ENCODE data around the gene RPTOR.

The RPTOR gene

GRCh38 chr17:80936723-80937122 lies 392.1 kb downstream of the RPTOR start:
- no peak for DNase-seq (ENCODE audit: low spot score)

DNA sequence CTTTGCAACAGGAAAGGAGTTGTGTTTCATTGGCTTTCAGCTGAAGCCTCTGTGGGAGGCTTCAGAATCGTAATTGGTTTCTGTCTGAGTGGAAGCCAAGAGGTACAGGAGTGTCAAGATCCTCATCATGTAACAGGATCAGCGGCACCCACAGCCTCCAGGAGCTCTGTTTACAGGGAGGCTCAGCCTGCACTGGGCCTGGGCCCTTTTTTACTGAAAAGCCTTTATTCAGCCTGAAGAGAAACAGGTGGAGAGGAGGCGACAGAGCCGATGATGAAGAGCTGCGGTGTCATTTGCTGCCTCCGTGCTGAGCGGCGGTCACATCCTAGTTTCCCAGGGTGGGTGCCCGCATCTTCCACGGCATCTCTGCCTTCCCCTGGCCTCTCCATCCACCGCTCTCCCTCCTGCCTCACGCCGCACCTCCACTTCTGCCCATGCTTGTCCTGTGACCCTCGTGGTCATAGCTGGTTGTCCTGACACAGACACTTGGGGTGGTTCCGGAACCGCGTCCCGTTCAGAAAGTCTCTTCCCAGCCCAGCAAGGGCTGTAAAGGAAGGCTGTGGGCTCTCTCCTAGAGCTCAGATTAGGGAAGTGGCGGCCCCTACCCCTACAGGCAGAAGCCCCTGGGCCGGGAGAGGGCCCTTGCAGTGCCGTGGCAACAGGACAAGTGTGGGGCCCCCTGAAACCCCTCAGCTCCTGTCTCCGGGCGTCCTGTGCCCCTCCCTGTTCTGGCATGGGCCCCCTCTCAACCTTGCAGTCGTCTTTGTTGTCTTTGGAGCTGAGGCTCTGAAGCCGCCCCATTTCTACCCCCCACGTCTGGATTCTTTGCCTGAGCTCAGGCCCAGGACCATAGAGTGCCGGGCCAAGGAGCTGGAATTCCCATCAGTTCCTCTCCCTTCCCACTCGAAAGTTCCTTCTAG lies 393.1 kb downstream of the RPTOR start:
- no peak for DNase-seq (ENCODE audit: low spot score)

GRCh38 chr17:80938556-80938955 lies 393.9 kb downstream of the RPTOR start:
- DNase-seq (ENCODE audit: low spot score), result no peak

- no peak for DNase-seq (ENCODE audit: low spot score)
Measured at GRCh38 chr17:80939151-80940145, 394.8 kb downstream of the RPTOR start.

DNA sequence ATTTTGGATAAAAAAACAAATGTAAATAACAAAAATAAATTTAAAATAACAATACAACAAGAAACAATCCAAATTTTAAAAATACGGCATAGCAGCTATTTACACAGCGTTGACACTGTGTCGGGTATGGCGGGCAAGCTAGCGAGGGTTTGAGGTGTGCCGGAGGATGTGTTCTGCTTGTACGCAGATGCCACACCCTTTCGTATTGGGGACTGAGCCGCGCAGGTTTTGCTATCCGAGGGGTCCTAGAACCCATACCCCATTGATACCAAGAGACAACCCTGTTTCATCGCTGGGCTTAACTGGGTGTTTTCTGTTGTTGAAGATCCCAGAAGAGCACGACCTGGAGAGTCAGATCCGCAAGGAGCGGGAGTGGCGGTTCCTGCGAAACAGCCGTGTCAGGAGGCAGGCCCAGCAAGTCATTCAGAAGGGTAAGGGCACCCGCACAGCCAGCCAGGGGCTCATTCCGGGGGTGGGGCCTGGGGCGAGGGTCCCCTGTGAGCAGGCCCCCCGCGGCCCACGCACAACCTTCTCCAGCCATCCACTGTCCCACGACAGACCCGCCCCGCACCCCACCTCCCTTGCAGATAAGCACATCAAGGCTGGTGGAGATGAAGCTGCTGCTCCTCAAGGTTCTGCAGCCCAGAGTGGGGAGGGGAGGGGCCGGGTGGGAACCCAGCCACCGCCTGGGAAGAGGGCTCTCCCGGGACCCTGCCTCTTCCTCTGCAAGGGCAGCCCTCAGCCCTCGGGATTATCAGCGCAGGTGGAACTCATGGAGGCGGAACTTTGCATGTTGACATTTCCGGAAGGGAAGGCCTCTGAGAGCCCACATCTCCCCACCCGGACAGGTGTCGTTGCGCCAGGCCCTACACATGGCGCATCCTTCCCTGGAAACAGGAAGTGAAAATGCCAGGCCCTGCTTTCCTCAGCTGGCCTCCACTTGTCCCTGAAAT lies 395.8 kb downstream of the RPTOR start:
- peak; percentile 23 for DNase-seq (ENCODE audit: low spot score)

DNA sequence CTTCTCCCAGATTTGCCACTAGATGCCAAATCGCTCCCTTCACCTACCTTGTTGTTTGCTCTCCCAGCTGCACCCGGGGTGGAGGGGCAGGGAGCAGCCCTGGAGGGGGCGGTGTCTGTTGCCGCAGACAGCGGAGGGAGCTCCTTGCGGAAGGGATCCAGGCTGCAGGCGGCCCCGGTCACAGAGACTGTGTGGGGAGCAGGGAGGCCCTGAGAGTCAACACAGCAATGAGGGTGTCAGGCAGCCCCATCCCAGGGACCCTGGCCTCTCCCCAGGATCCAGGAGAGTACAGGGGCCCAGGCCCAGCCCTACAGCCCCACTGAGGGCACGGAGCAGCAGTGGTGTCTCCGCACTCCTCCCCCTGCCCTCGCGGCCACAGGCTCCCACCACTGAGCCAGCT lies 396.5 kb downstream of the RPTOR start:
- no peak for DNase-seq (ENCODE audit: low spot score)

GRCh38 chr17:80941743-80942422 lies 397.2 kb downstream of the RPTOR start:
- DNase-seq (ENCODE audit: low spot score), result no peak

DNA sequence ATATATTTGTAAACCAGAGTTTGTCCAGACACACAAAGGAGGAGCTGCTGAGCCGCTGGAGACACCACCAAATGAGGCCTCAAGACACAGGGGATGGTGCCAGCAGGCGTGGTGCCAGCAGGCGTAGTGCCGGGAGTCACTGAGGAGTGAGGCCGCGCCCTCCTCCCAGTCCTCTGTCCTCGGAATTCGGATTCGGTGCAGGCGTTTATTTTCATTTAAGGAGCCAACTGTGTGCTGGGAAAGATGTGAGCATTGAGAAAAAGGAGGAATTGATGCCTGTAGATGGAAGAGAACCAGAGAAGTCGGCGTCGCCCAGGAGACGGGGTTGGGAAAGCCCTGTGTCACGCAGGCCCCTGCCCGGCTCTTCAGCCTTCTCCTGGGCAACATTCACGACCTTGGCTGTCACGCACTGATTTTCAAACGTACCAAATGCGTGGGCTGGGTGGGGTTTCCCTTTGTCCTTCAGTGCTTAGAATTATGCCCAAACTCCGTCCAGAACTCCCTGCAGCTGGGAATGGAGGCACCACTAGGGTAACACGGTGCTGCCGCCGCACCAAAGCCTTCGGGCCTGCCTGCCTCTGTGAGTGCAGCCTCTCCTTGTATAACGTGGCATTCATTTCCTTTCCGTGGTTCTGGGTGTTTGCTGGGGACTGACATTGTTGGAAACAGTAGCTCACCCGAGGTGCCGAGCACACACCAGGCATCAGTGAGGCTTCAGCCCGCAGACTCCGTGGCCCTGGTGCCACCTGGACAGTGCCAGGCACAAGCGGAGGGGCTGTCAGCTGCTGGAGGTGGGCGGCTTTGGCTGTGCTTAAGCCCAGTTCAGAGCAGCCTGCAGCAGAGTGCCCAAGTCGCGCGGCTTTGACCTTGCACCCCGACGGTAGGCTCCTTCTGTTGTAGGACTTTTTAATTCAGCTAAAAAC lies 398.0 kb downstream of the RPTOR start:
- no peak for DNase-seq (ENCODE audit: low spot score)

- DNase-seq (ENCODE audit: low spot score), result no peak
Measured at GRCh38 chr17:80943346-80944145, 398.9 kb downstream of the RPTOR start.

DNA sequence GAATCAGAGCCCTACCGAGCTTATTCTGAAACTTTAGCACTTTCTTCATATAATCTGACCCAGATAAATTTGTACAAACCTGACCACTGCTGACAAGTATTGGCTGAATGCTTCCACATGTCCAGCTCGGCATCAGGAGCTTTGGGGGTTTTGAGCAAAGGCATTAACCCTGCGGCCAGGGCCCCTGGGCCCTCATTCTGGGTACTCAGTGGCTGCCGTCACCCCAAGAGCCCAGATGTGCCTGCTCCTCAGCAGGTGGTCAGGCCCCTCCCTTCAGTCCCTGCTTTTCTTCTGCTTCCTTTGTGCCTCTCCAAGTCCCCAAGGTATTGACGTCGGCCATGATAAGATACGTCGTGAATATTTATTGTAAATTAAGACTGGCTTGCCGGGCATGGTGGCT lies 399.7 kb downstream of the RPTOR start:
- no peak for DNase-seq (ENCODE audit: low spot score)

- no peak for DNase-seq (ENCODE audit: low spot score)
Measured at GRCh38 chr17:80945736-80946135, 401.1 kb downstream of the RPTOR start.

DNA sequence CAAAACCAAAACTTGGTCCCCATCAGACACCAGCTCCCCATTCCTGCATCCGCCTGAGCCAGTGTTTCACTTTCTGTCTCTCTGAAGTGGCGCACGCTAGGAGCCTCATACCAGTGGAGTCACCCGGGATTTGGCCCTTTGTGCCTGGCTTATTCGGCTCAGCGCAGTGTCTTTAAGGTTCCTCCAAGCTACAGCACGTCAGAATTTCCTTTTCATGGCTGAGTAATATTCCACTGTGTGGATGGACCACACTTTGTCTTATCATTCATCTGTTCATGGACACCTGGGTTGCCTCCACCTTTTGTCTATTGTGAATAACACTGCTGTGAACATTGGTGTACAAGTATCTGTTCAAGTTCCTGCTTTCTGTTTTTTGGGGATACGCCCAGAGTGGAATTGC lies 401.8 kb downstream of the RPTOR start:
- no peak for DNase-seq (ENCODE audit: low spot score)

GRCh38 chr17:80947200-80947940 lies 402.7 kb downstream of the RPTOR start:
- DNase-seq (ENCODE audit: low spot score), result no peak

GRCh38 chr17:80948019-80948975 lies 403.7 kb downstream of the RPTOR start:
- no peak for DNase-seq (ENCODE audit: low spot score)

DNA sequence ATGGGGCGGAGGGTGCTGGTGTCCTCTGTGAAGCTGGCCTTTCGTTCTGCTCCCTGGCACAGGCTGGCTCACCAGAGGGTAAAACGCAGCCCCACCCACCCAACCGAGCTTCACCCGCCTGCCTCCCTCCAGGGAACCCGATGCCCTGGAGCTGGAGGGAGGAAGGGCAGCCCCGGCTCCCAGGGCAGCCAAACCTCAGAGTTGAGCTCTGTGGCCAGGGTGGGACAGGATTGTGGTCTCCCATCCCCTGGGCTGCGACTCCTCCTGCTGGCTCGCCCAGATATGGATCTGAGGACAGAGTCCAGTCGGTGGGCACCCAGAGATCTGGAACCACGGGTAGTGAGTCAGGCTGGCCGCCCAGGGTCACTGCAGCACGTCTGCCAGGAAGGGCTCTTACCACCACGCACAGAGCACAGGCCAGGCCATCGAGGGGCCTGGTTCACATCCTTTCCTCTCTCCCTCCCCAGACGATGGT lies 404.4 kb downstream of the RPTOR start:
- DNase-seq (ENCODE audit: low spot score), result no peak

DNA sequence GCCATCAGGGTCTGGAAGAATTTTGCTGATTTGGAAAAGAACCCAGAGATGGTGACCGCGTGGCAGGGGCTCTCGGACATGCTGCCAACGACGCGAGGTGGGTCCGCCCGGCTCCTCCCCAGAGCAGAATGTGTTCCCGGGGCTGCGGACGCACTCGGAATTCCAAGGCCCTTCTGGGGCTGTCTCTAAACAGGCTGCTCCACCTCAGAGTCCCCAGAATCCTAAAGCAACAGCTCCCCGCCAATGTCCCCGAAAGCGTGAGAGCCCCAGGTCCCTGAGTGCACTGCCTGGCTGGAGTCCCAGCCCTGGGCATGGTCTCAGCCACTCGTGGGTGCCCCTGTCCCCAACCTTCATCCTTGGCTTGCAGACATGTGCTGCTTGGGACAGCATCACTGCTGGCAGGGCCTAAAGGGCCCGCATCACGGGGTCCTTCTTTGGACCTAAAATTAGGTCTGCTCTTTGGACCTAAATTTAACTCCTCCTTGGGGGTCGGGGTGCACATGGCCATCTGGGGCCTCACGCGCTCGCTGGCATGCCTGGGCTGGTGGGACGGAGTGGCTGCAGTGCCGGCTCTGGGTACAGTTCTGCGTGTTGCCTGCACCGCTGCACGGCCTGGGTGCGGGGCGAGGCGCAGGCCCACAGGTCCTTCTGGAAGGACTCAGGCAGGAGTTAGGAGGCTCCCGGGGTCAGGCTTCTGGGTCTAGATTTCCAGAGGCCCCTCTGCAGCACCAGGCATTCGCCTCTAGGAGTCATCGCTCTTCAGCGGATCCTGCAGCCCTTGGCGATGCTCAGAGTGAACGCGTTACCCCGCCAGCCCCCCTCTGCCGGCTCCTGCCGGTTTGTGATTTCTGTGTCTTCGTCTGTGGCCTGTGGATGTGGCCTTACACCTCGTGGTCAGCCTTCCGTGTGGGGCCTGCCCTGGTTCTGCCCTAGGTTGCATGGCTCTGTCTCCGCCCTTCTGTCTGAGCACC lies 405.1 kb downstream of the RPTOR start:
- DNase-seq (ENCODE audit: low spot score), result no peak

Data from germinal center (tissue), 1 donor.